ENCODE data around the gene YWHAH. TPM values are rescaled to one million over a fixed set of nuclear protein-coding genes. Genes with fewer than 3 reads are reported as not detected.

YWHAH gene
- total and polyA plus RNA-seq, 2 of the 8 experiments (the other 6 are each of a cell fraction or from before 2014, with no cell fraction given) = 146 to 247 TPM

GRCh38 chr22:31954535-31955523, 10.5 kb downstream of the YWHAH start:
- H3K9ac ChIP-seq (replicated peaks in 1 of 4; ENCODE audit: extremely low read depth in 1 of 4, low read depth in 3 of 4, low read length in 3 of 4) = no peak overlapping the region
- no peak overlapping the region for H3K56ac ChIP-seq (replicated peaks; ENCODE audit: insufficient read length, low read depth, low read length)
- no peaks in the 10 kb centered on the region for H3K9me3 ChIP-seq (ENCODE audit: insufficient read depth in 2 of 2, low read depth in 1 of 2, low read length in 1 of 2)
- H2BK120ac ChIP-seq (replicated peaks; ENCODE audit: low read depth, low read length) = no peak overlapping the region
- no peak overlapping the region for H2BK12ac ChIP-seq (ENCODE audit: low read depth, low read length)
- H3K14ac ChIP-seq (ENCODE audit: insufficient read length) = no peak overlapping the region
- H3K79me2 ChIP-seq (ENCODE audit: control insufficient read depth in 1 of 2, insufficient read depth in 2 of 2, low read length in 2 of 2) = peaks cover 17 to 68% of the 10 kb centered on the region in 2 experiments
- TF ChIP-seq SP2 (IDR thresholded peaks at IDR 0.05; ENCODE audit: low read length) (no peak), CTBP2 (IDR thresholded peaks at IDR 0.05; ENCODE audit: borderline replicate concordance, insufficient read depth, insufficient read length, low read length) (no peak), SIRT6 (IDR thresholded peaks at IDR 0.05; ENCODE audit: low read length) (no peak)
- H3K4me2 ChIP-seq (ENCODE audit: insufficient read depth in 1 of 2, low read depth in 2 of 2, low read length in 2 of 2) = no peak overlapping the region
- no peak overlapping the region for H3K4ac ChIP-seq (replicated peaks; ENCODE audit: insufficient read length, low read depth, low read length)
- H3K18ac ChIP-seq (ENCODE audit: extremely low read depth, low read length) = no peak overlapping the region
- peaks cover 2 to 12% (median 7%) of the 10 kb centered on the region in 4 experiments; a peak in 6 of 7 replicates for H3K4me1 ChIP-seq (replicated peaks in 1 of 4; ENCODE audit: control insufficient read depth in 3 of 4, insufficient read depth in 4 of 4, low read length in 3 of 4)
- no peaks in the 10 kb centered on the region for H3K27me3 ChIP-seq (replicated peaks in 1 of 4; ENCODE audit: control insufficient read depth in 3 of 4, extremely low read depth in 1 of 4, insufficient read depth in 3 of 4, low read length in 3 of 4)
- H2AK5ac ChIP-seq (ENCODE audit: low read depth, low read length) = no peak overlapping the region
- H4K20me1 ChIP-seq (replicated peaks in 1 of 2; ENCODE audit: control insufficient read depth in 1 of 2, insufficient read depth in 2 of 2, low read length in 2 of 2) = peaks cover 30 to 41% of the 10 kb centered on the region in 2 experiments
- no peak overlapping the region for H4K8ac ChIP-seq (ENCODE audit: extremely low read depth, insufficient read depth, low read length)
- H2AFZ ChIP-seq (ENCODE audit: low read length) = no peak overlapping the region
- no peak for FAIRE-seq
- H4K5ac ChIP-seq (ENCODE audit: insufficient read length, low read depth, low read length) = no peak overlapping the region
- no peak overlapping the region for H3K4me3 ChIP-seq (ENCODE audit: extremely low read depth in 1 of 4, insufficient read depth in 2 of 4, low read depth in 3 of 4, low read length in 4 of 4)
- H2BK20ac ChIP-seq (ENCODE audit: low read length) = no peak overlapping the region
- H3K79me1 ChIP-seq (ENCODE audit: low read depth, low read length) = peaks cover 19% of the 10 kb centered on the region
- DNase-seq (ENCODE audit: low read depth in 1 of 2, low spot score in 2 of 2) = no peak
- H2BK15ac ChIP-seq (ENCODE audit: low read length) = no peak overlapping the region
- H3K27ac ChIP-seq (ENCODE audit: low read depth, low read length) = no peak overlapping the region
- ChIA-PET POLR2A (ENCODE audit: partially characterized antibody) (interaction anchor here (3.3 kb wide), 1 partner anchor 9 kb away, joined by 20 read pairs; the partner anchor contains the start of gene YWHAH), CTCF (ENCODE audit: partially characterized antibody) (interaction anchor here (0.6 to 3.3 kb wide), 3 partner anchors 16 to 386 kb away, joined by 3 to 17 read pairs (median 3); no protein-coding TSS in a partner anchor)
- 95% methylated on average over 11 of the region's 11 CpGs; no CpG with 5 or more reads in 1 of the 2 experiments for WGBS, 2 experiments (ENCODE audit: extremely low coverage in 1 of 2, insufficient coverage in 1 of 2, insufficient read length in 1 of 2, insufficient replicate concordance in 2 of 2, low coverage in 1 of 2, low lambda C conversion rate in 2 of 2, missing lambda C conversion rate in 1 of 2)
- no peak overlapping the region for H3K23ac ChIP-seq (ENCODE audit: insufficient read length)
- no peak overlapping the region for H2BK5ac ChIP-seq (ENCODE audit: low read depth, low read length)
- peaks cover 9 to 52% (median 24%) of the 10 kb centered on the region in 4 experiments for H3K36me3 ChIP-seq (ENCODE audit: control insufficient read depth in 2 of 4, insufficient read depth in 4 of 4, low read length in 3 of 4)
- H3K23me2 ChIP-seq (ENCODE audit: low read depth, low read length) = no peaks in the 10 kb centered on the region
- H4K91ac ChIP-seq (replicated peaks; ENCODE audit: insufficient read length, low read length) = no peak overlapping the region

Data from H1 (cell line).